Hematopoietic multipotent progenitor cell treated with erythropoietin and hydrocortisone succinate and interleukin-3 and kit ligand, for 17 days (in vitro differentiated cells): ENCODE measurements around the gene CD34.
"Not testable (repeated sequence)": the region's sequence is repeated elsewhere in the genome, so short reads cannot be mapped to it uniquely, and the experiment has no call there.

Experiments
- DNase-seq: peaks from one replicate; pipeline ENCODE4 v3.0.0-alpha.2; 2015; ENCODE audit warnings: low spot score

Gene CD34, protein sequence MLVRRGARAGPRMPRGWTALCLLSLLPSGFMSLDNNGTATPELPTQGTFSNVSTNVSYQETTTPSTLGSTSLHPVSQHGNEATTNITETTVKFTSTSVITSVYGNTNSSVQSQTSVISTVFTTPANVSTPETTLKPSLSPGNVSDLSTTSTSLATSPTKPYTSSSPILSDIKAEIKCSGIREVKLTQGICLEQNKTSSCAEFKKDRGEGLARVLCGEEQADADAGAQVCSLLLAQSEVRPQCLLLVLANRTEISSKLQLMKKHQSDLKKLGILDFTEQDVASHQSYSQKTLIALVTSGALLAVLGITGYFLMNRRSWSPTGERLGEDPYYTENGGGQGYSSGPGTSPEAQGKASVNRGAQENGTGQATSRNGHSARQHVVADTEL

DNA sequence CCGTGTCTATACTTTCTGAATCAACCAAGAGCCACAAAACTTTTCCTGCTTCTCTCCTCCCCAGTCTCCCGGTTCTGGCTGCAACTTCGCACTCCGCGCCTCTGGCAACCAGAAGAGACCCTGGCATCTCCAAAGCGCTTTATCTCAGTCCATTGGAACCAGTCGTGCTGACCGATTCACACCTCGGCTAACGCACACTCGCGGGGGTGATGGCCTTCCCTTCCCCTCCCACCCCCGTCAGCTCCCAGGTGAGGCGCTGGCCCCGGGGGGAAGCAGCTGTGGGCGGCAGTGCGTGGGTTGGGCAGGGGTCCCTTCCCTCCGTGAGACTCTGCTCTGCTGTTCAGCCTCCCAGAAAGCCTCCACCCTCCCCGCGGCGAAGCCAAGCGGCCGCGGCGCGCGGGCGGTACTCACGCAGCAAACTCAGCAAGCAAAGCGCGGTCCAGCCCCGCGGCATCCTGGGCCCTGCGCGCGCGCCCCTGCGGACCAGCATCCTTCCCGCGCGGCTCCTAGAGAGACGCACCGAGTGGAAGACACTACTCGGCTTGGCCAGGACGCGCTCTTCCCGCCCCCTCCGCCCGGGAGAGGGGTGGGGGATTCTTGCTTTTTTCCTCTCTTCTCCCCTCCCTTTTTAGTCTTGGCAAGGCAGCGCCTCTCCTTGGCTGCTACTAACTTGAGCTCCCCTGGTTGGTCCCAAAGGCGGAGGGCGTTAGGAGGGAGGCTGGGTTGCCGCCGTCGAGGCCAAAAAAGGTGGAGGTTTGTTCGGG lies at the start of gene CD34:
Gene CD34 (minus strand): TSS at position 535 of the 764 bp plus-strand sequence. CDS start 45 bp downstream, at position 490.
- no peak for DNase-seq

DNA sequence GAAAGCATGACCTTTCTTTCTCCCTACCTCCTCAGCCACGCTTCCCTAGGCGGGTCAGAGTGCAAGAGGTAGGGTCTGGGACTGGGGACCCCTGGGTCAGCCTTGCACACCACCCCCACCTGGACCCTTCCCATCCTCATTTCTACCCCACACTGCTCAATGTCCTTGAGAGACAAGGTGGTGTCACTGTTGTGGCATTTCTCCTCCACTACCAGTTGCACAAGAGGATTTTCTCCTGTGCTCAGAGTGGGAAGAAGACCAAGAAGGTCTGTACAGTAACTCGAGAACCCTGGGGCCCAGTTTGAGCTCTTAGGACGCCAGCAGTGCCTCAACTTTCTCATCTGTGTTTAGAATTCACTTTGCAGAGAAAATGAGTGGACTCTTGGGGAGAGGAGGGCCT lies 49.4 kb upstream of the CD34 start:
- no peak for DNase-seq

DNA sequence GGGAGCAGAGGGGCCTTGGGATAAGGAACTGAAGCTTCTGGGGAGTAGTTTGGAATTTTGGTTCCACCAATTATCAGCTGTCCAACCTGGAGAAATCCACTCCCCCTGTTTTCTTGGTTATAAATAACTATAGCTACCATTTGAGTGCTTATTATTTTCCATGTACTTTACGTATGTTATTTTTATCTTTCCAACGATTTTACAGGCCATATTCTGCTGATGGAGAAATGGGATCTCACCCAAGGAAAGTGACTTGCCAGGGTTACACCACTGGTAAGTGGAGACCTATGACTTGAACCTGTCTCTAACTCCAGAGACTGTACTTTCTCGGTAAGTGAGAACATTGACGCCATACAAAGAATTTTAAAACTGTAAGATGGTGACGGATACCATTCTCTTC lies 49.0 kb upstream of the CD34 start:
- DNase-seq = no peak

DNA sequence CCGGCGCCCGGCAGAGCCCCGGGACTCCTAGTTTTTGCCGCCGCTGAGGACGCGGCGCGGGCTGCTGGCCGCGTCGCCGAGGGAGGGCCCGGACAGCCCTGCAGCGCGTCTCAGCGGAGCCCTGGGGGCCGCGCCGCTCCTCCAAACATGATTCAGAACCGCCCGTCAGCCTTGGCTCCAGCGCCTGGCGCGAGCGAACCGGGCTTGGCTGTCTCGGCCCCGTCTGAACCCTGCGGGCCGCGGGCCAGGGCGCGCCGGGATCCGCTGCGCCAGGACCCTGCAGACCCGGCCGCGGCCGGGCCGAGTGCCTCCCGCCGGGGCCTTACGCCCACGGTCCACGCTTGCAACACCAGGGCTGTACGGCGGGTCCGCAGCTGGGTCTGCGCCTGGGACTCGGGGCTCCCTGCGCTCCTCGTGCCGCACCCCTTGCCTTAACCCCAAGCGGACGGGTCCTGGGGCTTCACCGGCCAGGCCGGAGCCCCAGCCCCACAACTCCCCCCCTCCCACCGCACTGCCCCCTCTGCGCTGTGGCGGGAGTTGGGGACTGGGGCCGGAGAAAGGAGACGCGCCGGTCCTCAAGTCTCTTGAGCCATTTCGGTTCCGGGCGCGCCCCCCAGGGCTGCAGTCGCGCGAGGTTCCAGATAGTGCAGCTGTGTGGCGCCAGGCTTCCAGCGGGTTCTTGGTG lies 48.4 kb upstream of the CD34 start:
- DNase-seq = no peak

DNA sequence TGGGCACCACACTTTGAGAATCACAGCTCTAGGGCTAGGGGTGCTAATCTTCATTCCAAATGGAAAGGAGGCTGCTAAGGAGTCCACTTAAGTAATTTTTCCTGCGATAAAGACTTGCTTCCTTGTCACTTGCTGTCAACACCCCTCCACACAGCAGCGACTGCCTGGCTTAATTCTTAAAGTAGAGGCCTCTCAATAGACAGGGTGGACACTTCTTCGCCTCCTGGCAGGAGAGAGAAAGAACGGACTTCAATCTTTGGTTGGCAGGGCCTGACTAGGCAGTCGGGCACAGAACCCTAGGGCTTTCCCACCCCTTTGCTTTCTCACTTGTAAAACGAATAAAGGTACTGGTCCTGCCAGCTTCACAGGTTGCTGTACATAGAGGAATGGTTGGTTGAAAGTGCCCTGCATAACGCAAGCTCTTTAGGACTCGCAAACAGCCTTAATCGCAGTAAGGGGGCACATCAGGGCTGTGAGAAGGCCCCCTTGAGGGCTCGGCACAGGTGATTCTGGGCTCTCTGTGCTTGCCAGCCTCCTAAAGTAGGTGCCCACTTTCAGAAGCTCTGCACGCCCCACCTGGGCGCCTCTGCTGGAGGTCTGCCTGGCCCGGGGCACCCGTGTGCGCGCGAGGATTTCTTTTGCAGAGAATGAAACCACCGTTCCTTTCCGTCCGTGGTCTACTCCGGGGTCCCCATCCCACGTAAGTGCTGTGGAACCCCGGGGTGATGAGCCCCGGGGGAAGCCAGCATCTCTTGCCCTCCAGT lies 47.6 kb upstream of the CD34 start:
- no peak for DNase-seq

DNA sequence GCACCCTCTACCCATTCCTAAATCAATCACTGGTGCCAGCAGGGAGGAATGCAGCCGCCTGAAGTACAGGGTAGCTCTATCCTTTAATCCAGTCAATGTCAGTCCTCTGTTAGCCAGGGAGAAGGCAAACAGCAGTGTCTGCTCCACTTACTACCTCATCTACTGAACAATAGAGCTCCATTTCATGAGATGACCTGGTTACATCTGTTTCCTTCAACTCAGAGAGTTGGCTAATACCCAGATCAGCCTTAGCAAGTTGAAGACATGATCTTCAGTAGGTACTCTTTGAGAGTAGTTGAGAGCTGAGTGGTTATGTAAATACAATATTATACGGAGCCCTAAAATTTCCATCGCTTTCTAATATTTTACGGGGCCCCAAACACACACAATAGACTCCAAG lies 46.1 kb upstream of the CD34 start:
- no peak for DNase-seq

DNA sequence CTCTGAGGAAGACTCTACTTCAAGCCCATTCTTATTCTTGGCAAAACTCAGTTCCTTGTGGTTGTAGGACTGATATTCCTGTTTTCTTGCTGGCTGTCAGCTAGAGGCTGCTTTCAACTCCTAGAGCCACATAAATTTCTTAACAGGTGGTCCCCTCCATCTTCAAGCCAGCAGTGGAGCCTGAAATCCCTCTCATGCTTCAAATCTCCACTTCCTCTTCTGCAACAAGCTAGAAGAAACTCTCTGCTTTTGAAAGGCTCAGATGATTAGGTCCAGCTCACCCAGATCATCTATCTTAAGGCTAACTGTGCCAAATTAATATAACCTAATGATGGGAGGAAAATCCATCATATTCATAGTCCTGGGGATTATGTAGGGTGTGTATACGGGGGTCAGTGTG lies 43.2 kb upstream of the CD34 start:
- DNase-seq = no peak

DNA sequence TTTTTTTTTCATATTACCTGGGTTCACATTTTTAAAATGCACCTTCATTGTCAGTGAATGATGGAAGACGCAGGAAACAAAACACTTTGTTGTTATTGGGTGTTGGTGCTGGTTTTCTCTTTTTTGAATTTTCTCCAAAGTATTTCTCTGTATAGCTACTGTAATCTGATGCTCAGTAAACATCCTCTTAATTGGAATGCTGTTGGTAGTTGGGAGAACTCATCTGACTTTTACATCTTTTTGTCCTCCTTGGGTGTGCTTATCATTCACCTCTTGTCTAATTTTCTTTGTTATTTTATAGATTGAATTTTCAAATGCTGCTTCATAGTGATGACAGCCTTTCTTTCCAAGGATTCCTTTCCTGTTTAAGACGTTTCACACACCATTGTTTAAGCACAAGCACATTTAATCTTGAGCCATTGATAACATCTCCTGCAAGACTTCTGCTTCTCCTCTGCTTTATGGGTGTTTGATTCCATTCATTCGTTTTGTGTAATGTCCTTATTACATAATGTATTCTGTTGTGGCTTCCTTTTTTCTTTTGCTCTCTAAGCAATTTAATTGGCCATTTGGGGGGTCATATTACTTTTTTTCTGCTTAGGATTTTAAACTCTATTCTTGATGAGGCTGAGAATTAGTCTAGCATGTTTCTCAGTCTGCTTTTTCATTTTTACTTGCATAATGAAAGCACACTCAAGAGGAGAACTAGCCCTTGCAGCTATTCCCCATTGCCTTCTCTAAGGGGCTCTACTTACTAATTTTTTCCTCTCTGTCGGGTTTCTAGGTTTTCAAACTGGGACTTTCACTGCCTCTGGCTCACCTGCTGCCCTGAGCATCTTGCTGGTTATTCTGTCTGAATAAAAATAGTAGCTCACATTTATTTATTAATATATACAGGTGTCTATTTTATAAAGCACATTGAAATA lies 42.0 kb upstream of the CD34 start:
- no peak for DNase-seq

DNA sequence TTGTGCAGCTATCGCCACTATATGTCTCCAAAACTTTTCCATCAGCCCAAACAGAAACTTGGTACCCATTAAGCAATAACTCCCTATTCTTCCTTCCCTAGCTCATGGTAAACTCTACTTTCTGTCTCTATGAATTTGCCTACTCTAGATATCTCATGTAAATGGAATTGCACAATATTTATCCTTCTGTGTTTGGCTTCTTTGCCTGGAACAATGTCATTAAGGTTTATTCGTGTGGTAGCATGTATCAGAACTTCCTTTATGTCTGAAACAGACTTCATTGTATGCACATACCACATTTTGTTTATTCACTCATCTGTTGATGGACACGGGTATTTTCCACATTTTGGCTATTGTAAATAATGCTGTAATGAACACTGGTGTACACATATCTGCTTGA lies 40.7 kb upstream of the CD34 start:
- no peak for DNase-seq

DNA sequence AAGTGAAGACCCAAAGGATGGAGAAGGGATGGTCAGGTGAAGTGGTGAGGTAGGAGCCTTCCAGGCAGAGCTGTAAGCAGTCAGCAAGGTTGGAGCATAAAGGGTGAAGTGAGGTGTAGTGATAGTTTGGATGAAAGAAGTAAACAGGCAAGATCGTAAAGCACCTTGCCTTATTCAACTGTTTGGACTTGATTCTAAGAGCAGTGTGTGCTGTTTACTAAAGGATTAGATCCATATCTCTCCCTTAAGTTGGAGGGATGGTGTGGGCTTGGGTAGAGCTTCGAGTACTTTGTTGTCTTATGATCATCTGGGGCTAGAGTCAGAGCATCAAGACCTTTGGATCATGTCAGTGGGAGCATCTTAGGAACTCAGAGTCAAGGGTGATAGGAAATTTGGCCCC lies 39.8 kb upstream of the CD34 start:
- DNase-seq = no peak

DNA sequence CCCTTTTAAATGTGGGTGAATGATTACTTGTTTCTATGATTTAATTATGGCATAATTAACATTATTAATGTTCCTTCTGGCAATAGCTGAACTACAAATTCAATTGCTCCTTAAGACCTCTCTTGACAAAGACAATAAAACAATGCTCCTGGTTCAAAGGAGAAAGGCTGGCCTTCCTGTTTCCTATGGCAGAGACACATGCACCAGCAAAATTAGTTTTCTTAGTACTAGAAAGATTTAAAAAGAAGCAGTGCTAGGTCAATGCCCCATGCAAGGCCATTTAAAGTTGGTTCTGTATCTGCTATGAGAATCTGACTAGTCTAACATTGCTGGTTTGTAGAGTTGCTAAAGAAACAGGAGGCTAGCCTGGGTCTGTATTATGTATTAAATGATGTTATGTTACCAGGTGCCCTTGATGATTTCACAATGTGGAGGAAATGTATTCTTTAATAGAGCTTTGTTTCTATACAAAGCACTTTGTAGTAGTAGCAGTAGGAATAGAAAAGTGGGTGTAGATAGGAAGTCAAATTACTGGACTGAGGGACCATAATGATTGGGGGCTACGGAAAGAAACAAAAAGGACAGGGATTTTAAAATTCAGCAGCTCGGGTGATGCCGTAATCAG lies 38.8 kb upstream of the CD34 start:
- DNase-seq = no peak

DNA sequence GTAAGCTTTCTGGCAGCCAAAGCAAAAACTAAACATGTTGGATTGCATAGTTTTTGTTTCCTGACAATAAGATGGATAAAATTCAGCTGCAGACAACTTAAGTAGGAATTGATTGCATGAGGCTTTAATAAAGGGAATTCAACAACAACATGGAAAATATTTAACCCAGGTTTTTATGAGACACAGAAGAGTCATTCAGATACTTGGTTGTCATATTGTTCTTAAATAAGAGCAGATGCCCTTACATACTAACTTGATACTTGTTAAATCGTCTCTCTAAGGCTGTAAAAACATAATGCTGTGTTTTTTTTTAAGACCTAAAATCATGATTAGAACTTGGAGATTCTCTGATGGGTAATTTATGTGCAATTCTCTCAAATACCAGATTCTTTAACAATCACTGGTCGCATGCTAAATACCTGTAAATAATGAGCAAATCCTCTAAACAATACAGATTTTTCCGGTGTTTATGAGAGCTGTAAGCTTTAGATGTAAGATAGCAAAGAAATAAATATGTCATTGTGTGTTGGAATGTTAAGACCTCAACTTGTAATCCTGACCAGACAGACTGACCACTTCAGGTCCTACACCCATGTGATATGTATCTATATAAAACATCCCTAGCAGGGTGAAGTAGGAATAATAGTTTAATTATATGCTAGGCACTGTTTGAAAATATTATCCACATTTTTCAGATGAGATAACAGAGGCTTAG lies 37.8 kb upstream of the CD34 start:
- no peak for DNase-seq

DNA sequence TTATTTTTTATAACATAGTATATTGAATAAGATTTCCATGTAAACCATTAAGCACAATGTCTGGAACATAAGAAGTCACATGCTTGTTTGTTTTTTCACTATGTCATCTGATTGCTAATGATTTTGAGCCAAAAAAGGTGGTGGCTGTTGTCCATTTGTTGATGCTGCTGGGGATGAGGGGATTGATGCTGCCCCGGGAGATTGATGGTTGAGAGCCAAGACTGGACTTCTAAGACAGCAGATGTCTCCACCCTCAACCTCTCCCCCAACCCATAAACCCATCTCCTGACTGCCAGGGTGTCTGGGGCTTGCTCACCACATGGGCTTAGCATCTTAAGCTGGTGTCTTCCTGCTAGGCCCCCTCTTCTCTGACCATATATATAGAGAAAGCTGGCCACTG lies 35.8 kb upstream of the CD34 start:
- no peak for DNase-seq

DNA sequence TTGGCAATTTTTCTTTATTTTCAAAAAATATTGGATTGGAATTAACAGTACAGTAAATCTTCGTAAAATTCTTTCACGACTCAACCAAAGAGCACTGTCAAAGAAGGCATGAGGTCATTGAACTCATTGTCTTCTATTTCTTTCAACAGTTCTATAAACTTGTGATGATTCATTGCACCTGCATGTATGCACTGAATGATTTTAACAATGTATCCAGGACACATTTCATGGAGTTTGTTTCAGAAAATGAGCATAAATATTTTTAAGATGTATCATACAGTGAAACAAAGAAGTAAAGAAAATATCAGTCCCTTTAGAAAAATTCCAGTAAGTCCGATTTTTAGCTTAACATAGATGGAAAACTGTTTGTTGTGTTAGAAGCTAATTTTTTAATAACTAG lies 33.6 kb upstream of the CD34 start:
- no peak for DNase-seq

DNA sequence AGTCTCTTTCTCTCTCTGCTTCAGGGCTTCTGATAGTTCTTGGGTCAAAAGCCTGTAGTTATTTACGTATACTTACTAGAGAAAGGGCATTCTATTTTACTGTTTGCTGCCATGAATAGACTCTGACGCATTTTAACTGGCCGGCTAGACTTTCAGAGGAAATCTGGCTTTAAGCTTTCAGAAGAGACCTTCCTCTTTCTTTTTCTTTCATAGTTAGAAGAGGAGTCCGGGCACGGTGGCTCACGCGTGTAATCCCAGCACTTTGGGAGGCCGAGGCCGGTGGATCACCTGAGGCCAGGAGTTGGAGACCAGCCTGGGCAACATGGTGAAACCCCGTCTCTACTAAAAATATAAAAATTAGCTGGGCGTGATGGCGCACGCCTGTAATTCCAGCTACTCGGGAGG lies 31.4 kb upstream of the CD34 start:
- not testable (repeated sequence) for DNase-seq

DNA sequence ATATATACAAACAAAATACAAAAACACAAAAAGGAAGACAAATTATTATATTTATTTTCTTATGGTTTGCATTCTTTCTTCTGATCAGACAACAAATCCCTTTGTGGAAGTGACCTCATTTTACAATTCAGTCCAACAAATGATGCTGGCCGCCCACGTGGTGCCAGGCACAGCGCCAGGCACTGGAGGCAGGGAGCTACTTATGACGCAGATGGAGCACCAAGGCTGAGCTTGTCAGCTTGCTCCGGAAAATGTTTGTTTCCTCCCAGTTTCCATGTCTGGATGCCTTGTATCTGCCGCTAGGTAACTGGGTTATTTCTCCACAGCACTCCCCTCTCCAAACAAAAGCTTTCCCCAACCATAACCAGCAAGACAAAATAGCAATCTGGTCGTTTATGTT lies 30.7 kb upstream of the CD34 start:
- DNase-seq = no peak

DNA sequence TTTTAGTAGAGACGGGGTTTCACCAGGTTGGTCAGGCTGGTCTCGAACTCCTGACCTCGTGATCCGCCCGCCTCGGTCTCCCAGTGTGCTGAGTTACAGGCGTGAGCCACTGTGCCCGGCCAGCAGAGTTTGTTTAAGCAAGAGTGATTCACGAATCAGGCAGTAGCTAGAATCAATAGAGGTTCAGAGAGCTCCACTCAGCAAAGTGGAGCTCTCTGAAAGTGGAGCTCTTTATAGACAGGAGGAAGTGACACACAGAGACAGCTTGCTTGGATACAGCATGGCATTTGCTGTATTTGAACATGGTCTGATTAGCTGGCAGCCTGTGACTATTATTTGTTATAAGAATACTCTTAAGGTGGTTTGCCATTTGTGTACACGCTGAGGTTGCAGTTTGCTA lies 27.1 kb upstream of the CD34 start:
- no peak for DNase-seq

DNA sequence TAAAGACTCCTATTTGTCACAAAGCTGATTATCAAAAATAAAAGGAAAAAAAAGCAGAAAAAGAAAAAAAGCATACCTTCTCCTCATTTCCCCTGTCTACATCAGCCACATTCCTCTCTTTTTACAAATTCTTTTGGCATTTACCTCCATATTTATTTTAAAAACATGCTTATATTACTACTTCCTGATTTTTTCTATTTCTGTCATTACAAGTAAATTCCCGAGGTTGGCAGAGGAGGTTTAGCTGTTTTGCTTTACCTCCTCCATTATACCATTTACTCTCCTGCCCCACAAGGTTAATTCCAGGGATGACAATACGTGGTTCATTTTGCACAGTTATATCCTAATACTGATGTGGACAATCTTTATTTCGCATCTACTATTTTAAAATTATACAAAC lies 26.3 kb upstream of the CD34 start:
- DNase-seq = no peak

DNA sequence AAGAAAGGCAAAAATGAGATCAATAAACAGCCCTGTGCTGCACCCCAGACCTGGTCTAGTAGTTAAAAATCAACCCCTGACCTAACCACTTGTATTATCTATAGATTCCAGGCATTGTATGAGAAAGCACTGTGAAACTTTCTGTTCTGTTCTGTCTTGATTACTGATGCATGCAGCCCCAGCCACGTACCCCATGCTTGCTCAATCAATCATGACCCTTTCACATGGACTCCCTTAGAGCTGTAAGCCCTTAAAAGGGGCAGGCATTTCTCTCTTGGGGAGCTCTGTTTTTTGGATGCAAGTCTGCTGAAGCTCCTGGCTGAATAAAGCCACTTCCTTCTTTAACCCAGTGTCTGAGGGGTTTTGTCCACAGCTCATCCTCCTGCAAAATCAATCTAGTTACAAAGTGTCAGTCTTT lies 24.2 kb upstream of the CD34 start:
- no peak for DNase-seq

DNA sequence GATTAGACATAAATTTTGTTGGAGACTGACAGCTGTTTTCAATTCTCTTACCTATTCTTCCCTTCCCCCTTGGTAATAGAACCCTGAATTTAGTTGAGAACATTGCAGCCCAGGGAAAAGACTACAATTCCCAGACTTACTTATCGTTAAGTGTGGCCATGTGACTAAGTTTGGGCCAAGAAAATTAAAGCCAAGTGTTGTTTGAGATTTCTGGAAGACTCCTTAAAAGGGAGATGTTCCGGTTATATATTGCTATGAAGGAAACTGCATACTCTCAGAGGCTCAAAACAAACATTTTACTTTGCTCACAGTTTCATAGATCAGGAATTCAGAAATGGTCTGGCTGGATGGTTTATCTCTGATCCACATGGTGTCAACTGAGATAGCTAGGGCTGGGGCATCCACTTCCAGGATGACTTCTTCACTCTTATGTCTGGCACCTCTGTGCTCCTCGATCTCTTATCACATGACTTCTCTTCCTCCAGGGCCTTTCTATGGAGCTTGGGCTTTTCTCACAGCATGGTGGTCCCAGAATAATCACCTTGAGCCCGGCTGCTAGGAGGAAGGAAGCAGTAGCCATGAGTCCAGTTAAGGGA lies 22.4 kb upstream of the CD34 start:
- no peak for DNase-seq
